ENCODE results near the gene S100A11. TPM values are rescaled to one million over a fixed set of nuclear protein-coding genes. Genes with fewer than 3 reads are reported as not detected.

Gene S100A11
- total RNA-seq, 1 experiment from 2014 or later = 443 TPM

DNA sequence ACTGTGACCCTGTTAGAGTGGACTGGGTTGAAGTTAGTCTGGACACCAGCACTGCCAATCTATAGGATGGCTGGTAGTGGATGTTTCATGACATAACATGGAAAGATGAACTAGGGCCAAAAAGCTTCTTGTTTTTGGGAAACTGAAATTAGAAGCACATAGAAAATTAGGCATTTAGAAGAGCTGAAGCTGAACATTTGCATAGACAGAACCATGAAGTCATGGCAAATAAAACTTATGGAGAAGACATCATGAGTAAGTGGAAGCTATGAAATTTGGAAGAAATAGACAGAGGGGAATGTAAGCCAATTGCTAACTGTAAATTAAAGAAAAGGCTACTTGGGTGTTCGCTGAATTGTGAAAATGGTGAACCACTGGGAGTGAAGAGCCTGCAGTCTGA is 2.7 kb upstream of the S100A11 start:
- POLR2A ChIA-PET (ENCODE audit: unreplicated experiment) = no interaction called here

GRCh38 chr1:152038871-152039270 is 2.1 kb upstream of the S100A11 start:
- no peak for TF ChIP-seq EZH2phosphoT487 (IDR thresholded peaks at IDR 0.05; ENCODE audit: borderline replicate concordance, low read length)
- TF ChIP-seq, protein P1, sequence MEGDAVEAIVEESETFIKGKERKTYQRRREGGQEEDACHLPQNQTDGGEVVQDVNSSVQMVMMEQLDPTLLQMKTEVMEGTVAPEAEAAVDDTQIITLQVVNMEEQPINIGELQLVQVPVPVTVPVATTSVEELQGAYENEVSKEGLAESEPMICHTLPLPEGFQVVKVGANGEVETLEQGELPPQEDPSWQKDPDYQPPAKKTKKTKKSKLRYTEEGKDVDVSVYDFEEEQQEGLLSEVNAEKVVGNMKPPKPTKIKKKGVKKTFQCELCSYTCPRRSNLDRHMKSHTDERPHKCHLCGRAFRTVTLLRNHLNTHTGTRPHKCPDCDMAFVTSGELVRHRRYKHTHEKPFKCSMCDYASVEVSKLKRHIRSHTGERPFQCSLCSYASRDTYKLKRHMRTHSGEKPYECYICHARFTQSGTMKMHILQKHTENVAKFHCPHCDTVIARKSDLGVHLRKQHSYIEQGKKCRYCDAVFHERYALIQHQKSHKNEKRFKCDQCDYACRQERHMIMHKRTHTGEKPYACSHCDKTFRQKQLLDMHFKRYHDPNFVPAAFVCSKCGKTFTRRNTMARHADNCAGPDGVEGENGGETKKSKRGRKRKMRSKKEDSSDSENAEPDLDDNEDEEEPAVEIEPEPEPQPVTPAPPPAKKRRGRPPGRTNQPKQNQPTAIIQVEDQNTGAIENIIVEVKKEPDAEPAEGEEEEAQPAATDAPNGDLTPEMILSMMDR (conservative IDR thresholded peaks at IDR 0.05; ENCODE audit: low read depth, low read length) = no peak
- TF ChIP-seq EZH2 (IDR thresholded peaks at IDR 0.05; ENCODE audit: low read length, unreplicated experiment) = no peak
- DNase-seq = no peak
- peaks cover 17% of the 10 kb centered on the region for H3K4me1 ChIP-seq (ENCODE audit: insufficient read depth, low read length)
- H3K27ac ChIP-seq (ENCODE audit: low read length) = no peak overlapping the region
- no peak overlapping the region for H3K4me3 ChIP-seq (ENCODE audit: low read length)
- H3K36me3 ChIP-seq (ENCODE audit: low read depth, low read length) = peaks cover 4% of the 10 kb centered on the region
- ATAC-seq = no peak
- ChIA-PET CTCF (no interaction called here), POLR2A (ENCODE audit: unreplicated experiment) (no interaction called here)
- H3K27me3 ChIP-seq (ENCODE audit: low read length) = no peaks in the 10 kb centered on the region
- intact Hi-C loops (cut with micrococcal nuclease) = no loop called here
- no peak overlapping the region for H3K4me2 ChIP-seq (ENCODE audit: low read length)
- no peak overlapping the region for H3K9ac ChIP-seq (ENCODE audit: low read length)
- H3F3A ChIP-seq (ENCODE audit: low read length, unreplicated experiment) = peaks cover 6% of the 10 kb centered on the region
- no peaks in the 10 kb centered on the region for H3K9me2 ChIP-seq (replicated peaks; ENCODE audit: low read length)
- no TSS peak for BruUV-seq (replicated peaks)
- peaks cover 8% of the 10 kb centered on the region for H4K20me1 ChIP-seq (ENCODE audit: low read length)
- H2AFZ ChIP-seq (ENCODE audit: low read length) = no peak overlapping the region
- peaks cover 30% of the 10 kb centered on the region for H3K79me2 ChIP-seq (ENCODE audit: low read length)
- no peaks in the 10 kb centered on the region for H3K9me3 ChIP-seq (ENCODE audit: low read length)

More for the DNA sequence above, 2.7 kb upstream of the S100A11 start:
- H3F3A ChIP-seq (ENCODE audit: low read length, unreplicated experiment) = peaks cover 5% of the 10 kb centered on the region
- DNase-seq (no peak), ATAC-seq (no peak)
- H3K9me2 ChIP-seq (replicated peaks; ENCODE audit: low read length) = no peaks in the 10 kb centered on the region
- TF ChIP-seq EZH2phosphoT487 (IDR thresholded peaks at IDR 0.05; ENCODE audit: borderline replicate concordance, low read length) = no peak
- no peak for TF ChIP-seq EZH2 (IDR thresholded peaks at IDR 0.05; ENCODE audit: low read length, unreplicated experiment)
- TF ChIP-seq, protein P1 (conservative IDR thresholded peaks at IDR 0.05; ENCODE audit: low read depth, low read length) = no peak
- H3K27me3 ChIP-seq (ENCODE audit: low read length) = no peaks in the 10 kb centered on the region
- H3K9me3 ChIP-seq (ENCODE audit: low read length) = no peaks in the 10 kb centered on the region
- H3K4me1 ChIP-seq (ENCODE audit: insufficient read depth, low read length) = peaks cover 11% of the 10 kb centered on the region
- H3K4me3 ChIP-seq (ENCODE audit: low read length) = no peak overlapping the region
- peaks cover 3% of the 10 kb centered on the region for H4K20me1 ChIP-seq (ENCODE audit: low read length)
- H3K9ac ChIP-seq (ENCODE audit: low read length) = no peak overlapping the region
- H3K27ac ChIP-seq (ENCODE audit: low read length) = no peak overlapping the region
- intact Hi-C loops (cut with micrococcal nuclease) = no loop called here
- peaks cover 24% of the 10 kb centered on the region for H3K79me2 ChIP-seq (ENCODE audit: low read length)
- H2AFZ ChIP-seq (ENCODE audit: low read length) = no peak overlapping the region
- no peaks in the 10 kb centered on the region for H3K36me3 ChIP-seq (ENCODE audit: low read depth, low read length)
- CTCF ChIA-PET = interaction anchor here (0.7 kb wide), 1 partner anchor 9 kb away, joined by 3 read pairs; no protein-coding TSS in a partner anchor
- H3K4me2 ChIP-seq (ENCODE audit: low read length) = no peak overlapping the region
- no TSS peak for BruUV-seq (replicated peaks)

GRCh38 chr1:152035539-152036266 is 1.1 kb downstream of the S100A11 start:
- TSS peak; percentile 89 for BruUV-seq (replicated peaks)
- Histone ChIP-seq H3K9ac (ENCODE audit: low read length) (peak overlapping the region; percentile 97), H2AFZ (ENCODE audit: low read length) (peak overlapping the region; percentile 72; the same call in 1 of the 2 replicates), H3K27me3 (ENCODE audit: low read length) (no peaks in the 10 kb centered on the region), H3K27ac (ENCODE audit: low read length) (peak overlapping the region; percentile 90), H3F3A (ENCODE audit: low read length, unreplicated experiment) (peaks cover 6% of the 10 kb centered on the region), H3K36me3 (ENCODE audit: low read depth, low read length) (peaks cover 33% of the 10 kb centered on the region), H4K20me1 (ENCODE audit: low read length) (peaks cover 24% of the 10 kb centered on the region), H3K4me2 (ENCODE audit: low read length) (peak overlapping the region; percentile 91), H3K4me1 (ENCODE audit: insufficient read depth, low read length) (peaks cover 33% of the 10 kb centered on the region), H3K9me3 (ENCODE audit: low read length) (no peaks in the 10 kb centered on the region), H3K79me2 (ENCODE audit: low read length) (peaks cover 43% of the 10 kb centered on the region), H3K4me3 (ENCODE audit: low read length) (peak overlapping the region; percentile 77), H3K9me2 (replicated peaks; ENCODE audit: low read length) (no peaks in the 10 kb centered on the region)
- intact Hi-C loops (cut with micrococcal nuclease) = loop anchor here (2.0 kb wide), 1 partner anchor 67 kb away; no protein-coding TSS in a partner anchor
- ChIA-PET POLR2A (ENCODE audit: unreplicated experiment) (interaction anchor here (0.5 to 0.7 kb wide), 5 partner anchors 17 to 94 kb away, joined by 4 to 7 read pairs (median 5); no protein-coding TSS in a partner anchor), CTCF (interaction anchor here (0.6 to 1.7 kb wide), 2 partner anchors 34 to 422 kb away, joined by 3 to 6 read pairs; no protein-coding TSS in a partner anchor)
- peak; percentile 20 for ATAC-seq
- TF ChIP-seq, protein P1 (conservative IDR thresholded peaks at IDR 0.05; ENCODE audit: low read depth, low read length) = no peak
- no peak for TF ChIP-seq EZH2phosphoT487 (IDR thresholded peaks at IDR 0.05; ENCODE audit: borderline replicate concordance, low read length)
- TF ChIP-seq EZH2 (IDR thresholded peaks at IDR 0.05; ENCODE audit: low read length, unreplicated experiment) = no peak
- peak; percentile 60 for DNase-seq
